Myometrial cell (primary cell): ENCODE data around the gene TIA1. TPM values are rescaled to one million over a fixed set of nuclear protein-coding genes. Genes with fewer than 3 reads are reported as not detected.

ENCODE experiments used
- total RNA-seq: library from RNA; depleted of rRNA; stranded (reverse); fragments of >200 nt; gene quantifications from 2 replicates; pipeline ENCODE4 v1.2.3, GENCODE V29; 2015

Gene TIA1, protein sequence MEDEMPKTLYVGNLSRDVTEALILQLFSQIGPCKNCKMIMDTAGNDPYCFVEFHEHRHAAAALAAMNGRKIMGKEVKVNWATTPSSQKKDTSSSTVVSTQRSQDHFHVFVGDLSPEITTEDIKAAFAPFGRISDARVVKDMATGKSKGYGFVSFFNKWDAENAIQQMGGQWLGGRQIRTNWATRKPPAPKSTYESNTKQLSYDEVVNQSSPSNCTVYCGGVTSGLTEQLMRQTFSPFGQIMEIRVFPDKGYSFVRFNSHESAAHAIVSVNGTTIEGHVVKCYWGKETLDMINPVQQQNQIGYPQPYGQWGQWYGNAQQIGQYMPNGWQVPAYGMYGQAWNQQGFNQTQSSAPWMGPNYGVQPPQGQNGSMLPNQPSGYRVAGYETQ
- 35.7 and 47.3 TPM in 2 replicates for total RNA-seq

DNA sequence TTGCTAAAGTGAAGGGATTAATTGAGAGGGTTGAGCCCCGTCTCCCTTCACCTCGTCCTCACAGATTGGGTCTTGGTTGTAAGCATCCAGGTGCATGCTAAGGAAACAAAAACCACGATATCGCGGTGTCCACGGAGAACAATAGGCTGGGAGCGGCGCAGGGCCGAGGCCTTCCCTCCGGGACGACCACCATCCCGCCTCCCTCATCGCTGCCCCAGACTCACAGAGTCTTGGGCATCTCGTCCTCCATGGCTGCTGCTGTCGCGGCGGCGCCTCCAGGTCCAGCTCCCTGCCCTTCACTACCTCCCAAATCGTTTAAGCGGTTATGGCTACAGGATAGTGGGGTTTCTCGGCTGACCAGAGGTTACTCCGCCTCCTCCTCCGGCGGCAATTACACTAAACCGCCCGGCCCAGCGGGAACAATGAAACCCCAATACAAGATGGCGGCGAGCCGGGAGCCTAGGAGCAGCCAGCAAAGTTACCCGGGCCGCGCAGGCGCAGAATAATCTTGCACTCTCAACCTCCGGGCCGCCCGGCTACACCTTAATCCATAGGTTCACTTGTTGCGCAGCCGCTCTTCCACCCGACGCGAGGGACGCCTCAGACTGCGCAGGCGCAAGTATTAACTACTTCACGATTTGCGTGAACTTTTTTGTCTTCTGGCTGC, at the start of gene TIA1:
TIA1 (minus strand) TSS at position 448 of the 667 bp plus-strand sequence; CDS start at position 250, 198 bp downstream.

DNA sequence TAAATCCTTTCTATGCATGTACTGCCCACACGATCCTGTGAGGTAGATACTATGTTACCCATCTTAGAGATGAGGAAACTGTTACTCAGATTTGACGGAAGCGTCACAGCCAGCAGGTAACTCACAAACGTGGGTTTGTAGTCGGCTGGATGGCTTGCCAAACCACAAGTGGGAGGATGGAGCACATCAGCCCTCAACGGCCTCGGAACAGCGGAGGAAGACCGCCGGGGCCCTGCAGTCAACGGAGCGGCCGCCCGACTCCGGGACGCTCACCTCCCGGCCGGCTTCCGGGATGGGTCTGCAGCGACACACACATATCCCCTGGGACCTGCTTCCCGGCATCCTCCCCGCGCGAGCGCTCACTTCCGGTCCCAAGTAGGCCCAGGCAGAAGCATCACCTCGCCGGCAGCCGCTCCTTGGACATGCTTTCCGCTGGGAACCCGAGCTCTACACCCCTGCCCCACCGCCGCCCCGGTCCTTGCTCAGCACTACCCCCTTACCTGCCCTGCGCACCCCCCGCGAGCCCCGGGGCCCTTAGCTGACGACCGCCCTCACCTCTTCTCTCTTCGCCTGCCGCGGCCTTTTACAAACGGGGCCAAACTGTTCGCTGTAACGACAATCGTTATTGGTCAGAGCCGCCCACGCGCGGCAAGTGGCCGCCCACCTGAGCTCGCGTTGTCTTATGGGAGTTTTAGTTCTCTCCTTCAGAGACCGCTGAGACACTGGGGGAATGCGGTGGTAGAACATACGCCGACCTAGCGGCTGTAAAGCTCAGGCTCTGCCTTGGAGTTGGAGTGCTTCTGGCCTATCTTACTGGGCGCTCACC, 57.8 kb downstream of the TIA1 start, which contains the start of gene C2orf42:
C2orf42 (minus strand) TSS at position 602 of the 826 bp plus-strand sequence. CDS start 9,034 bp downstream, outside the sequence.

Other genes with a start within 250 kb of the TIA1 start
- 96.6 and 101 TPM in 2 replicates for gene PCBP1, start 161.2 kb downstream of the TIA1 start, total RNA-seq
- 15.1 and 23.6 TPM in 2 replicates for gene C2orf42, start 57.6 kb downstream of the TIA1 start, total RNA-seq
- gene PCYOX1, start 9.5 kb upstream of the TIA1 start, total RNA-seq, result 42.4 and 46.1 TPM in 2 replicates
- 193 and 210 TPM in 2 replicates for gene SNRPG, start 45.1 kb upstream of the TIA1 start, total RNA-seq
- gene FAM136A, start 53.4 kb upstream of the TIA1 start, total RNA-seq, result 34.3 and 44.5 TPM in 2 replicates